GM12891 (cell line): ENCODE data around the gene SLCO2A1.

Experiments used
- DNase-seq: peaks from one replicate; pipeline ENCODE4 v3.0.0; 2011; ENCODE audit warnings: low spot score; ENCODE audit not compliant: insufficient read length
- FAIRE-seq: peaks from 2 replicates; lab custom pipeline; 2011; peaks lifted over from hg19 to GRCh38; lab: Jason Lieb, UNC
- PAX5 ChIP-seq: IDR thresholded peaks from 2 replicates; pipeline ENCODE4 v1.6.1; 2011; ENCODE audit warnings: low read length, moderate library complexity, mild to moderate bottlenecking; ENCODE audit not compliant: insufficient read depth, severe bottlenecking
- POLR2A ChIP-seq: IDR thresholded peaks from 2 replicates; pipeline ENCODE4 v1.6.1; 2011; ENCODE audit warnings: low read depth, low read length, control low read depth
- POLR2AphosphoS5 ChIP-seq: IDR thresholded peaks from 2 replicates; pipeline ENCODE4 v1.6.1; 2011; ENCODE audit warnings: low read depth, low read length, control low read depth
- POU2F2 ChIP-seq: IDR thresholded peaks from 2 replicates; pipeline ENCODE4 v1.6.1; 2011; ENCODE audit warnings: low read depth, mild to moderate bottlenecking, control low read depth, low read length, moderate library complexity
- SPI1 ChIP-seq: IDR thresholded peaks from 2 replicates; pipeline ENCODE4 v1.6.1; 2011; ENCODE audit warnings: low read depth, low read length, control low read depth
- TAF1 ChIP-seq: IDR thresholded peaks from 2 replicates; pipeline ENCODE4 v1.6.1; 2011; ENCODE audit warnings: low read depth, low read length, control low read depth

SLCO2A1 gene

GRCh38 chr3:133887803-133888703 is 141.7 kb downstream of the SLCO2A1 start:
- TF ChIP-seq POLR2AphosphoS5 (no peak), POU2F2 (no peak), TAF1 (no peak), SPI1 (no peak), POLR2A (no peak), PAX5 (no peak)
- no peak for FAIRE-seq
- DNase-seq, result no peak

- no peak for DNase-seq
- no peak for TF ChIP-seq PAX5
- TF ChIP-seq TAF1, result no peak
- TF ChIP-seq POU2F2, result no peak
- no peak for TF ChIP-seq POLR2A
- TF ChIP-seq POLR2AphosphoS5, result no peak
- TF ChIP-seq SPI1, result no peak
- no peak for FAIRE-seq
Measured at GRCh38 chr3:133887074-133887802, 142.5 kb downstream of the SLCO2A1 start.

- no peak for FAIRE-seq
Measured at GRCh38 chr3:133886031-133886722, 143.5 kb downstream of the SLCO2A1 start.

GRCh38 chr3:133884887-133885711 is 144.6 kb downstream of the SLCO2A1 start:
- DNase-seq (no peak), FAIRE-seq (no peak)
- TF ChIP-seq POU2F2 (no peak), POLR2AphosphoS5 (no peak), TAF1 (no peak), POLR2A (no peak), SPI1 (no peak), PAX5 (no peak)

More at GRCh38 chr3:133886031-133886722, 143.5 kb downstream of the SLCO2A1 start:
- no peak for DNase-seq
- TF ChIP-seq POLR2AphosphoS5 (no peak), TAF1 (no peak)

- TF ChIP-seq PAX5 (no peak), TAF1 (no peak)
- FAIRE-seq, result no peak
- no peak for DNase-seq
Measured at GRCh38 chr3:133884054-133884886, 145.5 kb downstream of the SLCO2A1 start.

GRCh38 chr3:133883641-133884040 is 146.1 kb downstream of the SLCO2A1 start:
- no peak for DNase-seq
- TF ChIP-seq POLR2A (no peak), POU2F2 (no peak)
- FAIRE-seq, result no peak

GRCh38 chr3:133882986-133883586 is 146.6 kb downstream of the SLCO2A1 start:
- FAIRE-seq, result no peak
- DNase-seq, result no peak
- TF ChIP-seq POLR2A (no peak), PAX5 (no peak), TAF1 (no peak), POU2F2 (no peak), POLR2AphosphoS5 (no peak), SPI1 (no peak)
